Measurements from ENCODE around the gene PLCL1.

DNA sequence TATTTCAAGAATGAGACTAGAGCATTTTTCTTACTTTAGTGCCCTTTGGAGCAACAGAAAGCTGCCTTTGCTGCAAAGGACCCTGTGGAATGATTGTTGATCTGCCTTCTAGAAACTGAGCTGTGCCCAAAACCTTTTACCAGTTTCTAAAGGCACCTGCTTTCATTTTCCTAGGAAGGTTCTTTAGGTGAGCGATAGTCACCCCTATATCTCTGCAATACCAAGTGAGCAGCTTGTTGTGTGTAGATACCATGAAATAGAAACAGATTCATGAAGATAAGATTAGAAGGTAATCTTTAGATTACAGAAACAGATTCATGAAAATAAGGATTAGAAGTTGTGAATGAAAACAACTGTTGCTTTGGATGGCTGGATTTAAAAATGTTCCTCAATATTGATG, 202.3 kb downstream of the PLCL1 start:
- TF ChIP-seq, protein P1, sequence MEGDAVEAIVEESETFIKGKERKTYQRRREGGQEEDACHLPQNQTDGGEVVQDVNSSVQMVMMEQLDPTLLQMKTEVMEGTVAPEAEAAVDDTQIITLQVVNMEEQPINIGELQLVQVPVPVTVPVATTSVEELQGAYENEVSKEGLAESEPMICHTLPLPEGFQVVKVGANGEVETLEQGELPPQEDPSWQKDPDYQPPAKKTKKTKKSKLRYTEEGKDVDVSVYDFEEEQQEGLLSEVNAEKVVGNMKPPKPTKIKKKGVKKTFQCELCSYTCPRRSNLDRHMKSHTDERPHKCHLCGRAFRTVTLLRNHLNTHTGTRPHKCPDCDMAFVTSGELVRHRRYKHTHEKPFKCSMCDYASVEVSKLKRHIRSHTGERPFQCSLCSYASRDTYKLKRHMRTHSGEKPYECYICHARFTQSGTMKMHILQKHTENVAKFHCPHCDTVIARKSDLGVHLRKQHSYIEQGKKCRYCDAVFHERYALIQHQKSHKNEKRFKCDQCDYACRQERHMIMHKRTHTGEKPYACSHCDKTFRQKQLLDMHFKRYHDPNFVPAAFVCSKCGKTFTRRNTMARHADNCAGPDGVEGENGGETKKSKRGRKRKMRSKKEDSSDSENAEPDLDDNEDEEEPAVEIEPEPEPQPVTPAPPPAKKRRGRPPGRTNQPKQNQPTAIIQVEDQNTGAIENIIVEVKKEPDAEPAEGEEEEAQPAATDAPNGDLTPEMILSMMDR (IDR thresholded peaks at IDR 0.05): no peak
- TF ChIP-seq ZFX (IDR thresholded peaks at IDR 0.05; ENCODE audit: borderline replicate concordance): no peak

Measured in 22Rv1 (cell line).